MCF 10A (cell line): Measurements from ENCODE around the gene MMP14. TPM values are rescaled to one million over a fixed set of nuclear protein-coding genes. Genes with fewer than 3 reads are reported as not detected.
"Not testable (repeated sequence)": the region's sequence is repeated elsewhere in the genome, so short reads cannot be mapped to it uniquely, and the experiment has no call there.

Experiments
- BruUV-seq: library from RNA; stranded (reverse); fragments of 400-500 nt; replicated peaks from 2 replicates; lab custom pipeline; 2021; lab: Mats Ljungman, UMichigan
- CTCF ChIA-PET: fragments of 300-600 bp; sonication (Branson Sonifier 250); formaldehyde crosslinking; extraction: SDS; loops from one replicate; lab custom pipeline; 2021; ENCODE audit warnings: antibody characterized with exemption, inconsistent platforms; lab: Yijun Ruan, JAX
- POLR2A ChIA-PET: fragments of 300-600, 350-650 bp; sonication (Branson Sonifier 250); formaldehyde crosslinking; extraction: SDS; loops from one replicate; lab custom pipeline; 2020; ENCODE audit warnings: antibody characterized with exemption, inconsistent platforms; lab: Yijun Ruan, JAX
- DNase-seq: peaks from one replicate; pipeline ENCODE4 v3.0.0-alpha.2; 2018; ENCODE audit not compliant: unreplicated experiment
- H3K27ac Mint-ChIP-seq: one replicate; pipeline ENCODE4 v1.8.0; 2022; ENCODE audit warnings: mild to moderate bottlenecking, low read depth, mixed read lengths; ENCODE audit not compliant: unreplicated experiment
- H3K27me3 Mint-ChIP-seq: one replicate; pipeline ENCODE4 v1.8.0; 2022; ENCODE audit warnings: mixed read lengths; ENCODE audit not compliant: insufficient read depth, unreplicated experiment
- H3K36me3 Mint-ChIP-seq: one replicate; pipeline ENCODE4 v1.8.0; 2022; ENCODE audit warnings: mild to moderate bottlenecking, moderate library complexity, mixed read lengths; ENCODE audit not compliant: insufficient read depth, unreplicated experiment
- H3K4me1 Mint-ChIP-seq: one replicate; pipeline ENCODE4 v1.8.0; 2022; ENCODE audit warnings: mixed read lengths; ENCODE audit not compliant: insufficient read depth, unreplicated experiment
- H3K4me3 Mint-ChIP-seq: one replicate; pipeline ENCODE4 v1.8.0; 2022; ENCODE audit warnings: mild to moderate bottlenecking, moderate library complexity, mixed read lengths; ENCODE audit not compliant: unreplicated experiment
- H3K9me3 Mint-ChIP-seq: one replicate; pipeline ENCODE4 v1.8.0; 2022; ENCODE audit warnings: mixed read lengths; ENCODE audit not compliant: unreplicated experiment
- intact Hi-C: fragments of 100-400 bp; cut with micrococcal nuclease; formaldehyde crosslinking; loops from 2 replicates; pipeline ENCODE4 v1.14.1; 2022
- total RNA-seq: library from RNA; stranded (reverse); gene quantifications from 2 replicates; pipeline ENCODE4 v1.2.3, GENCODE V29; 2022
- TF ChIP-seq, protein P1 (sequence below): fragments of 200-600 bp; IDR thresholded peaks from one replicate; pipeline ENCODE4 v1.8.0; 2022; ENCODE audit warnings: antibody characterized with exemption, mild to moderate bottlenecking; ENCODE audit not compliant: unreplicated experiment

Gene MMP14
- total RNA-seq, 1 experiment from 2014 or later = 71.5 TPM

DNA sequence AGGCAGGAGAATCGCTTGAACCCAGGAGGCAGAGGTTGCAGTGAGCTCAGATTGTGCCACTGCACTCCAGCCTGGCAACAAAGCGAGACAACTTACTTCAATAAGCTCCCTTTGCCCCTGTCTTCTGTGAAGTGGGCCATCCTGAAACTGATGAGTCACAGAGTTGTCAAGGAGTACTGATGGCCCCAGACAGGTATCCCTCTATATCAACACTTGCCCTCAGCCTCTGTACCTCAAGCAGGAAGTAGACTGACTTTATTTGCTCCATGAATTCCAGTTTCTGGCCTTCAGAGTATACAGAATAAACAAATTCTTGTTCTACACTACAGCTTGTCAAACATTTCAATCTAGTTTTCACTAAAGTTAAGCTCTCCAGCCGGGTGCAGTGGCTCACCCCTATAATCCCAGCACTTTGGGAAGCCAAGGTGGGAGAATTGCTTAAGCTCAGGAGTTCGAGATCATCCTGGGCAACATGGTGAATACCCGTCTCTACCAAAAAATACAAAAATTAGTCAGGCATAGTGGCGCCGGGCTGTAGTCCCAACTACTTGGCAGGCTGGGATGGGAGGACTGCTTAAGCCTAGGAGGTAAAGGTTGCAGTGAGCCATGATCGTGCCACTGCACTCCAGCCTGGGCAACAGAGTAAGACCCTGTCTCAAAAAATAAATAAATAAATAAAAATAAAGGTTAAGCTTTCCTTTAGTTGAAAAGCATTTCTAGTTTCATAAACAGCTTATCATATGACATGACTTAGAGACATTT is 18.8 kb downstream of the MMP14 start:
- intact Hi-C loops = loop anchor here (10.0 kb wide), 1 partner anchor 460 kb away; no protein-coding TSS in a partner anchor
- H3K4me3 Mint-ChIP-seq = no peak overlapping the region
- ChIA-PET CTCF (interaction anchor here (0.6 to 11.5 kb wide), 25 partner anchors 13 to 1219 kb away, joined by 3 to 330 read pairs (median 7); partner anchors contain the start of genes DAD1, LRP10, MMP14 and MRPL52), POLR2A (interaction anchor here (0.6 to 8.5 kb wide), 8 partner anchors 16 to 302 kb away, joined by 3 to 142 read pairs (median 3); partner anchors contain the start of genes LRP10, MMP14 and OXA1L)
- H3K36me3 Mint-ChIP-seq = no peaks in the 10 kb centered on the region
- H3K27me3 Mint-ChIP-seq = no peaks in the 10 kb centered on the region
- DNase-seq = no peak
- BruUV-seq = no TSS peak
- TF ChIP-seq, protein P1, sequence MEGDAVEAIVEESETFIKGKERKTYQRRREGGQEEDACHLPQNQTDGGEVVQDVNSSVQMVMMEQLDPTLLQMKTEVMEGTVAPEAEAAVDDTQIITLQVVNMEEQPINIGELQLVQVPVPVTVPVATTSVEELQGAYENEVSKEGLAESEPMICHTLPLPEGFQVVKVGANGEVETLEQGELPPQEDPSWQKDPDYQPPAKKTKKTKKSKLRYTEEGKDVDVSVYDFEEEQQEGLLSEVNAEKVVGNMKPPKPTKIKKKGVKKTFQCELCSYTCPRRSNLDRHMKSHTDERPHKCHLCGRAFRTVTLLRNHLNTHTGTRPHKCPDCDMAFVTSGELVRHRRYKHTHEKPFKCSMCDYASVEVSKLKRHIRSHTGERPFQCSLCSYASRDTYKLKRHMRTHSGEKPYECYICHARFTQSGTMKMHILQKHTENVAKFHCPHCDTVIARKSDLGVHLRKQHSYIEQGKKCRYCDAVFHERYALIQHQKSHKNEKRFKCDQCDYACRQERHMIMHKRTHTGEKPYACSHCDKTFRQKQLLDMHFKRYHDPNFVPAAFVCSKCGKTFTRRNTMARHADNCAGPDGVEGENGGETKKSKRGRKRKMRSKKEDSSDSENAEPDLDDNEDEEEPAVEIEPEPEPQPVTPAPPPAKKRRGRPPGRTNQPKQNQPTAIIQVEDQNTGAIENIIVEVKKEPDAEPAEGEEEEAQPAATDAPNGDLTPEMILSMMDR = no peak
- no peak overlapping the region for H3K27ac Mint-ChIP-seq
- H3K4me1 Mint-ChIP-seq = peaks cover 17% of the 10 kb centered on the region
- no peaks in the 10 kb centered on the region for H3K9me3 Mint-ChIP-seq

DNA sequence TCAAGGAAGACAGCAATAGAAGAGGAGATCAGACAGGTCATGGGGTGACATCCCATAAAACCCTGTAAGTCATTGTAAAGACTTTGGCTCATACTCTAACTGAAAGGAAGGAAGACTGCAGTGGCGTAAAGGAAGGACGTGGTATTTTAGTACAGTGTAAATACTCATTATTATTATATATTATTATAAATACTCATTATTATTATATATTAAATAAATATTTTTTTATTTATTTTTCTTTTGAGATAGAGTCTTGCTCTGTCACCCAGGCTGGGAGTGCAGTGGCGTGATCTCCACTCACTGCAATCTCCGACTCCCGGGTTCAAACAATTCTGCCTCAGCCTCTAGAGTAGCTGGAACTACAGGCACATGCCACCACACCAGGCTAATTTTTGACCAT is 20.0 kb downstream of the MMP14 start:
- ChIA-PET CTCF (interaction anchor here (0.6 to 11.5 kb wide), 12 partner anchors 11 to 300 kb away, joined by 3 to 330 read pairs (median 8); partner anchors contain the start of genes LRP10, MMP14 and MRPL52), POLR2A (interaction anchor here (1.1 to 3.2 kb wide), 2 partner anchors 14 to 19 kb away, joined by 4 to 17 read pairs; partner anchors contain the start of gene LRP10)
- no peak for DNase-seq
- H3K27ac Mint-ChIP-seq = no peak overlapping the region
- no peak overlapping the region for H3K4me3 Mint-ChIP-seq
- TF ChIP-seq, protein P1 = no peak
- H3K36me3 Mint-ChIP-seq = no peaks in the 10 kb centered on the region
- peaks cover 8% of the 10 kb centered on the region for H3K4me1 Mint-ChIP-seq
- no peaks in the 10 kb centered on the region for H3K27me3 Mint-ChIP-seq
- H3K9me3 Mint-ChIP-seq = no peaks in the 10 kb centered on the region
- intact Hi-C loops = loop anchor here (10.0 kb wide), 1 partner anchor 462 kb away; no protein-coding TSS in a partner anchor
- no TSS peak for BruUV-seq

DNA sequence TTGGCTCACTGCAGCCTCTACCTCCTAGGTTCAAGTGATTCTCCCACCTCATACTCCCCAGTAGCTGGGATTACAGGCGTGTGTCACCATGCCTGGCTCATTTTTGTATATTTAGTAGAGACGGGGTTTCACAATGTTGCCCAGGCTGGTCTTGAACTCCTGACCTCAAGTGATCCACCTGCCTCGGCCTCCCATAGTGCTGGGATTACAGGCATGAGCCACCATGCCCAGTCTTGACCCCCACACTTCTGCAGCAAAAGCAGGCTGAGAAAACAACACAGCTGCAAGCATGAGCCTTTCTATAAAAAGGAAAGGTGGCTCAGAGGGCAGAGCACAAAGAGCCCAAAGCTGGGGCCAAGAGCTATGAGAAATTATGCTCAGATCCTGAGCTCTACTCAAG is 24.0 kb downstream of the MMP14 start:
- intact Hi-C loops, H3K27ac Mint-ChIP-seq, H3K9me3 Mint-ChIP-seq, H3K4me3 Mint-ChIP-seq, H3K36me3 Mint-ChIP-seq, DNase-seq, H3K27me3 Mint-ChIP-seq, BruUV-seq, H3K4me1 Mint-ChIP-seq: not testable (repeated sequence)
- POLR2A ChIA-PET = interaction anchor here (0.9 to 1.2 kb wide), 2 partner anchors 24 to 36 kb away, joined by 3 to 4 read pairs; partner anchors contain the start of gene MMP14
- CTCF ChIA-PET = interaction anchor here (0.7 to 3.9 kb wide), 8 partner anchors 11 to 304 kb away, joined by 3 to 19 read pairs (median 4); partner anchors contain the start of gene LRP10

DNA sequence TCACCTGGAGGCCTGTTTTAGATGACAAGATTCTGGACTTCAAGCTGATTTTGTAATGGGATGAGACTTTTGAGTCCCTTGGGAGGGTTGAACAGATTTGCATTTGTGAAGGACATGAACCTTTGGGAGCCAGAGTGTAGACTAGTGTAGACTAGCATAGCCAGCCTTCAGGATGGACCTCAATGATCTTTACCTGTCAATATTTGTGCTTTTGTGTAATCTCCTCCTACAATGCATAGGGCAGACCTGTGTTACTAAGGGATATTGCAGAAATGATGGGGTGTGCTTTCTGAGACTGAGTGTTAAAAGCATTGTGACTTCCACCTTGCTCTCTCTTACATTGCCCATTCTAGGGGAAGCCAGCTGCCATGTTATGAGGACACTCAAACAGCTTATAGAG is 25.3 kb downstream of the MMP14 start:
- H3K36me3 Mint-ChIP-seq = no peaks in the 10 kb centered on the region
- no peak for DNase-seq
- no peaks in the 10 kb centered on the region for H3K27me3 Mint-ChIP-seq
- H3K27ac Mint-ChIP-seq = no peak overlapping the region
- TF ChIP-seq, protein P1 = no peak
- H3K4me3 Mint-ChIP-seq = no peak overlapping the region
- intact Hi-C loops = no loop called here
- H3K9me3 Mint-ChIP-seq = no peaks in the 10 kb centered on the region
- ChIA-PET CTCF (interaction anchor here (0.6 to 13.4 kb wide), 12 partner anchors 9 to 305 kb away, joined by 3 to 154 read pairs (median 4); partner anchors contain the start of gene MMP14), POLR2A (interaction anchor here (0.6 kb wide), 1 partner anchor 72 kb away, joined by 3 read pairs; no protein-coding TSS in a partner anchor)
- no peaks in the 10 kb centered on the region for H3K4me1 Mint-ChIP-seq
- BruUV-seq = no TSS peak
